Astrocyte (in vitro differentiated cells and primary cell): ENCODE results near the gene ME1. TPM values are rescaled to one million over a fixed set of nuclear protein-coding genes. Genes with fewer than 3 reads are reported as not detected.
A peak's percentile ranks its signal among the peaks of the same experiment; 100 is the strongest.

ENCODE experiments used
- DNase-seq: peaks from one replicate; pipeline ENCODE4 v3.0.0-alpha.2; 2010; ENCODE audit warnings: low read depth
- FAIRE-seq: peaks from 2 replicates; lab custom pipeline; 2011; peaks lifted over from hg19 to GRCh38; lab: Jason Lieb, UNC
- H2AFZ ChIP-seq: 2 replicates; pipeline ENCODE4 v1.6.0; 2012; ENCODE audit warnings: low read depth, low read length, inconsistent platforms
- H3K27ac ChIP-seq: 2 replicates; pipeline ENCODE4 v1.5.1; 2011; ENCODE audit warnings: low read depth, low read length, inconsistent platforms
- H3K27me3 ChIP-seq: 2 replicates; pipeline ENCODE4 v1.6.0; 2011; ENCODE audit warnings: low read length, inconsistent platforms; ENCODE audit not compliant: insufficient read depth
- H3K36me3 ChIP-seq: 2 replicates; pipeline ENCODE4 v1.5.1; 2011; ENCODE audit warnings: low read length, inconsistent platforms; ENCODE audit not compliant: insufficient read depth
- H3K4me1 ChIP-seq: 2 replicates; pipeline ENCODE4 v1.5.1; 2011; ENCODE audit warnings: low read length, inconsistent platforms; ENCODE audit not compliant: insufficient read depth
- H3K4me2 ChIP-seq: 2 replicates; pipeline ENCODE4 v1.6.0; 2012; ENCODE audit warnings: low read length, inconsistent platforms
- H3K4me3 ChIP-seq: 2 replicates; pipeline ENCODE4 v1.5.1; 2011; ENCODE audit warnings: low read depth, mild to moderate bottlenecking, low read length, inconsistent platforms; ENCODE audit not compliant: insufficient read depth
- H3K79me2 ChIP-seq: 2 replicates; pipeline ENCODE4 v1.6.0; 2012; ENCODE audit warnings: mild to moderate bottlenecking, low read length, inconsistent platforms; ENCODE audit not compliant: insufficient read depth
- H3K9ac ChIP-seq: 2 replicates; pipeline ENCODE4 v1.6.0; 2012; ENCODE audit warnings: mild to moderate bottlenecking, low read length, inconsistent platforms
- H3K9me3 ChIP-seq: 2 replicates; pipeline ENCODE4 v1.5.1; 2012; ENCODE audit warnings: low read depth, mild to moderate bottlenecking, low read length, inconsistent platforms; ENCODE audit not compliant: insufficient read depth
- H4K20me1 ChIP-seq: 2 replicates; pipeline ENCODE4 v1.6.0; 2012; ENCODE audit warnings: low read length, inconsistent platforms; ENCODE audit not compliant: insufficient read depth
- H3K27ac Mint-ChIP-seq: one replicate; pipeline ENCODE4 v1.8.0; 2021; ENCODE audit warnings: mild to moderate bottlenecking, mixed read lengths; ENCODE audit not compliant: unreplicated experiment
- H3K27me3 Mint-ChIP-seq: one replicate; pipeline ENCODE4 v1.8.0; 2021; ENCODE audit warnings: low read depth, mixed read lengths; ENCODE audit not compliant: unreplicated experiment
- H3K36me3 Mint-ChIP-seq: one replicate; pipeline ENCODE4 v1.8.0; 2021; ENCODE audit warnings: low read depth, mixed read lengths; ENCODE audit not compliant: unreplicated experiment
- H3K4me1 Mint-ChIP-seq: one replicate; pipeline ENCODE4 v1.8.0; 2021; ENCODE audit warnings: low read depth, mixed read lengths; ENCODE audit not compliant: unreplicated experiment
- H3K4me3 Mint-ChIP-seq: one replicate; pipeline ENCODE4 v1.8.0; 2021; ENCODE audit warnings: mild to moderate bottlenecking, moderate library complexity, mixed read lengths; ENCODE audit not compliant: unreplicated experiment
- H3K9me3 Mint-ChIP-seq: one replicate; pipeline ENCODE4 v1.8.0; 2021; ENCODE audit warnings: mild to moderate bottlenecking, mixed read lengths; ENCODE audit not compliant: unreplicated experiment
- EZH2 ChIP-seq: IDR thresholded peaks from 2 replicates; pipeline ENCODE4 v1.6.1; 2012; ENCODE audit warnings: mild to moderate bottlenecking, low read length, inconsistent platforms; ENCODE audit not compliant: insufficient read depth
- total RNA-seq: library from RNA; stranded (reverse); gene quantifications from 2 replicates; pipeline ENCODE4 v1.2.1, GENCODE V29; 2021
- TF ChIP-seq, protein P1 (sequence below): IDR thresholded peaks from 2 replicates; pipeline ENCODE4 v1.5.1; 2011; ENCODE audit warnings: low read depth, mild to moderate bottlenecking, inconsistent platforms, low read length, moderate library complexity; ENCODE audit not compliant: insufficient read depth

The ME1 gene
- total RNA-seq, 1 donor from 2014 or later = 38.5 TPM

DNA sequence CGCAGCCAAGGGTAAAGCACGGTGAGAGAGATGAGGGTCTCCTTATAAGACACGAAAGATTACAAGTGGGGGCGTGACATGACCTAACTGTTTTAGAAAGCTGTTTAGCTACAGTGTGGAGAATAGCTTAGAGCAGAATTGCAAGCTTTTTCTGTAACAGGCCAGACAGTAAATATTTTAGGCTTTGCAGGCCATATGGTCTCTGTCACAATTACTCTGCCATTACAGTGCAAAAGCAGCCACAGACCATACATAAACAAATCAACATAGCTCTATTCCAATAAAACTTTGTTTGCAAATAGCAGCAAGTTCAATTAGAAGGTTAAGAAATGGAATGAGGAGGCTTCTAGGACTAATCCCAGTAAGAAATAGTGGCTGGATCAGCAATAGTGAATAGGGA, 254.6 kb downstream of the ME1 start:
- DNase-seq (no peak), FAIRE-seq (no peak)
- H3K36me3 Mint-ChIP-seq = peaks cover 20% of the 10 kb centered on the region
- H3K4me1 Mint-ChIP-seq = peaks cover 5% of the 10 kb centered on the region
- Histone ChIP-seq H3K27ac (no peak overlapping the region), H3K9ac (no peak overlapping the region), H3K4me3 (no peak overlapping the region), H3K79me2 (peaks cover 11% of the 10 kb centered on the region), H3K9me3 (no peaks in the 10 kb centered on the region), H3K27me3 (no peaks in the 10 kb centered on the region), H4K20me1 (peaks cover 41% of the 10 kb centered on the region), H3K36me3 (peaks cover 75% of the 10 kb centered on the region), H3K4me2 (no peak overlapping the region), H2AFZ (no peak overlapping the region), H3K4me1 (no peaks in the 10 kb centered on the region)
- no peak for TF ChIP-seq EZH2
- TF ChIP-seq, protein P1, sequence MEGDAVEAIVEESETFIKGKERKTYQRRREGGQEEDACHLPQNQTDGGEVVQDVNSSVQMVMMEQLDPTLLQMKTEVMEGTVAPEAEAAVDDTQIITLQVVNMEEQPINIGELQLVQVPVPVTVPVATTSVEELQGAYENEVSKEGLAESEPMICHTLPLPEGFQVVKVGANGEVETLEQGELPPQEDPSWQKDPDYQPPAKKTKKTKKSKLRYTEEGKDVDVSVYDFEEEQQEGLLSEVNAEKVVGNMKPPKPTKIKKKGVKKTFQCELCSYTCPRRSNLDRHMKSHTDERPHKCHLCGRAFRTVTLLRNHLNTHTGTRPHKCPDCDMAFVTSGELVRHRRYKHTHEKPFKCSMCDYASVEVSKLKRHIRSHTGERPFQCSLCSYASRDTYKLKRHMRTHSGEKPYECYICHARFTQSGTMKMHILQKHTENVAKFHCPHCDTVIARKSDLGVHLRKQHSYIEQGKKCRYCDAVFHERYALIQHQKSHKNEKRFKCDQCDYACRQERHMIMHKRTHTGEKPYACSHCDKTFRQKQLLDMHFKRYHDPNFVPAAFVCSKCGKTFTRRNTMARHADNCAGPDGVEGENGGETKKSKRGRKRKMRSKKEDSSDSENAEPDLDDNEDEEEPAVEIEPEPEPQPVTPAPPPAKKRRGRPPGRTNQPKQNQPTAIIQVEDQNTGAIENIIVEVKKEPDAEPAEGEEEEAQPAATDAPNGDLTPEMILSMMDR = no peak
- H3K27me3 Mint-ChIP-seq = no peaks in the 10 kb centered on the region
- no peaks in the 10 kb centered on the region for H3K9me3 Mint-ChIP-seq
- no peak overlapping the region for H3K4me3 Mint-ChIP-seq
- H3K27ac Mint-ChIP-seq = no peak overlapping the region

GRCh38 chr6:83169511-83169910, 261.3 kb downstream of the ME1 start:
- Histone ChIP-seq H3K36me3 (peaks cover 74% of the 10 kb centered on the region), H3K79me2 (no peaks in the 10 kb centered on the region), H3K9ac (no peak overlapping the region), H3K9me3 (no peaks in the 10 kb centered on the region), H4K20me1 (peaks cover 8% of the 10 kb centered on the region), H3K4me3 (no peak overlapping the region), H2AFZ (no peak overlapping the region), H3K27ac (no peak overlapping the region), H3K27me3 (no peaks in the 10 kb centered on the region), H3K4me2 (no peak overlapping the region), H3K4me1 (no peaks in the 10 kb centered on the region)
- no peak for FAIRE-seq
- no peak overlapping the region for H3K27ac Mint-ChIP-seq
- TF ChIP-seq EZH2 = no peak
- TF ChIP-seq, protein P1 = no peak
- no peaks in the 10 kb centered on the region for H3K27me3 Mint-ChIP-seq
- H3K36me3 Mint-ChIP-seq = peaks cover 20% of the 10 kb centered on the region
- no peak overlapping the region for H3K4me3 Mint-ChIP-seq
- DNase-seq = peak; percentile 30
- H3K9me3 Mint-ChIP-seq = no peaks in the 10 kb centered on the region
- H3K4me1 Mint-ChIP-seq = peaks cover 2% of the 10 kb centered on the region

DNA sequence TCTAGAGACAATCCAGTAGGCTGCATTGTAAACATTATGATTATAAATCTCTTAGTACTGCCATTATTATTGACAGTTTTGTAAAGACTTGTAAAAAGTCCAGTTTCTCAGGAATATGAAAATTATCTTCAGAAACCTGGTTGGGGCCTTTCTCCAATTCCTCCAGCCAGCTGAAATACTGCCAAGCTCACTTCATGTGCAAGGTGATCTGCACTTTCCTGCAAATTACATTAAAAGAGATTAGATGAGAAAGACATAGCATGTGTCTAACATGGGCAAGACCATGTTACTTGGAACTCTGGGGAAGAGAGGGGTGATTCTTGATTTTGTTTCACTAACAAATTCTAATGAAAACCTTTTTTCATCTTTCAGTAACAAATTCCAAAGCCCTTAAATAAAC, 261.7 kb downstream of the ME1 start:
- no peaks in the 10 kb centered on the region for H3K27me3 ChIP-seq
- Mint-ChIP-seq H3K9me3 (no peaks in the 10 kb centered on the region), H3K27ac (no peak overlapping the region), H3K4me1 (peaks cover 2% of the 10 kb centered on the region), H3K36me3 (peaks cover 20% of the 10 kb centered on the region), H3K4me3 (no peak overlapping the region), H3K27me3 (no peaks in the 10 kb centered on the region)
- FAIRE-seq (no peak), DNase-seq (no peak)
- H3K9me3 ChIP-seq = no peaks in the 10 kb centered on the region
- no peak for TF ChIP-seq EZH2
- TF ChIP-seq, protein P1 = no peak
- no peak overlapping the region for H3K4me2 ChIP-seq
- no peak overlapping the region for H2AFZ ChIP-seq
- no peaks in the 10 kb centered on the region for H3K79me2 ChIP-seq
- H3K27ac ChIP-seq = no peak overlapping the region
- no peak overlapping the region for H3K9ac ChIP-seq
- H3K36me3 ChIP-seq = peaks cover 70% of the 10 kb centered on the region
- peaks cover 8% of the 10 kb centered on the region for H4K20me1 ChIP-seq
- no peak overlapping the region for H3K4me3 ChIP-seq
- no peaks in the 10 kb centered on the region for H3K4me1 ChIP-seq
